ENCODE results near the gene KCNK6. TPM values are rescaled to one million over a fixed set of nuclear protein-coding genes. Genes with fewer than 3 reads are reported as not detected.
A peak's percentile ranks its signal among the peaks of the same experiment; 100 is the strongest.

KCNK6 gene
- total RNA-seq, 1 experiment from 2014 or later: 6.5 TPM

DNA sequence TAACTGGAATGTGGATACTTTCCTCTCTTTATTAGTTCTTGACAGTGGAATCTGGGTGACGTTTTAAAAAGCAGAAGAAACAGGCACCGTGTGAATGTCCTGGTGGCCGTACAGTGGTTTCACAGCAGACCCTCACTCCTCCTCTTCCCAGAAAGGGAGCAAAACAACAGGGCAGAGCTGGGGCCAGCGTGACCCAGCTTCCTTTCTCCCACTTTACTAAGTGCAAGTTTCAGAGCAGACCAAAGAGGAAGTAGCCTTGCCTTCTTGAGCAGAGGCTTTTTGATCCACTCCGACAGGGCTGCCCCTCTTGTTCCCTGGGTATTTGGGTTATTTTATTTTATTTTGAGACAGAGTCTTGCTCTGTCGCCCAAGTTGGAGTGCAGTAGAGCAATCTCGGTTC, 35.2 kb upstream of the KCNK6 start:
- H3T11ph ChIP-seq (ENCODE audit: low read length): no peak overlapping the region
- H2BK15ac ChIP-seq (ENCODE audit: low read depth, low read length): no peak overlapping the region
- H2BK5ac ChIP-seq (ENCODE audit: insufficient read length, low read length): no peak overlapping the region
- no peak overlapping the region for H2BK120ac ChIP-seq (ENCODE audit: low read depth, low read length, poor library complexity, severe bottlenecking)
- H3K4me1 Mint-ChIP-seq: peaks cover 0 to 5% of the 10 kb centered on the region in 2 experiments; a peak in 1 of 4 replicates
- no peak overlapping the region for H3K4me2 ChIP-seq (ENCODE audit: insufficient read depth, insufficient read length, low read length)
- H3K4me1 ChIP-seq (ENCODE audit: insufficient read depth, low read length): no peaks in the 10 kb centered on the region
- no peak overlapping the region for H3K56ac ChIP-seq (ENCODE audit: insufficient read length, low read depth, low read length)
- H3K4me3 Mint-ChIP-seq: no peak overlapping the region
- H4K8ac ChIP-seq (replicated peaks; ENCODE audit: insufficient read length, low read depth, low read length): no peak overlapping the region
- no peaks in the 10 kb centered on the region for H3K27me3 ChIP-seq (ENCODE audit: insufficient read depth, low read length)
- no peaks in the 10 kb centered on the region for H4K20me1 ChIP-seq (ENCODE audit: control insufficient read depth, insufficient read depth, insufficient read length)
- no peak overlapping the region for H3K14ac ChIP-seq (ENCODE audit: insufficient read depth, low read length)
- H3K27ac Mint-ChIP-seq: peak overlapping the region in 1 of 3 experiments; percentile 61; a peak in 2 of 7 replicates
- H3K18ac ChIP-seq (ENCODE audit: insufficient read length, low read depth, low read length): no peak overlapping the region
- H4K91ac ChIP-seq (ENCODE audit: insufficient read length, low read depth, low read length): no peak overlapping the region
- no peaks in the 10 kb centered on the region for H3K23me2 ChIP-seq (ENCODE audit: insufficient read length, low read depth, low read length, poor library complexity, severe bottlenecking)
- H2BK12ac ChIP-seq (ENCODE audit: insufficient read length, low read depth, low read length): no peak overlapping the region
- no peaks in the 10 kb centered on the region for H3K27me3 Mint-ChIP-seq (ENCODE audit: low read depth)
- no peaks in the 10 kb centered on the region for H3K9me3 ChIP-seq (ENCODE audit: control insufficient read depth, low read depth, low read length)
- no peak for DNase-seq
- H2AFZ ChIP-seq (ENCODE audit: low read length): no peak overlapping the region
- H2BK20ac ChIP-seq (ENCODE audit: low read depth, low read length, poor library complexity, severe bottlenecking): no peak overlapping the region
- no peak overlapping the region for H2AK5ac ChIP-seq (ENCODE audit: insufficient read length, low read length)
- H3K9me3 Mint-ChIP-seq: no peaks in the 10 kb centered on the region
- peaks cover 3% of the 10 kb centered on the region for H3K79me1 ChIP-seq (ENCODE audit: insufficient read depth, low read depth, low read length, poor library complexity, severe bottlenecking)
- no CpG with 5 or more reads among the region's 7 CpGs for WGBS (ENCODE audit: extremely low coverage, insufficient read length, low lambda C conversion rate)
- peaks cover 19 to 64% (median 57%) of the 10 kb centered on the region in 3 experiments; a peak in 6 of 7 replicates for H3K36me3 Mint-ChIP-seq (ENCODE audit: insufficient read depth in 1 of 3, low read depth in 3 of 3)
- TF ChIP-seq, protein P1, sequence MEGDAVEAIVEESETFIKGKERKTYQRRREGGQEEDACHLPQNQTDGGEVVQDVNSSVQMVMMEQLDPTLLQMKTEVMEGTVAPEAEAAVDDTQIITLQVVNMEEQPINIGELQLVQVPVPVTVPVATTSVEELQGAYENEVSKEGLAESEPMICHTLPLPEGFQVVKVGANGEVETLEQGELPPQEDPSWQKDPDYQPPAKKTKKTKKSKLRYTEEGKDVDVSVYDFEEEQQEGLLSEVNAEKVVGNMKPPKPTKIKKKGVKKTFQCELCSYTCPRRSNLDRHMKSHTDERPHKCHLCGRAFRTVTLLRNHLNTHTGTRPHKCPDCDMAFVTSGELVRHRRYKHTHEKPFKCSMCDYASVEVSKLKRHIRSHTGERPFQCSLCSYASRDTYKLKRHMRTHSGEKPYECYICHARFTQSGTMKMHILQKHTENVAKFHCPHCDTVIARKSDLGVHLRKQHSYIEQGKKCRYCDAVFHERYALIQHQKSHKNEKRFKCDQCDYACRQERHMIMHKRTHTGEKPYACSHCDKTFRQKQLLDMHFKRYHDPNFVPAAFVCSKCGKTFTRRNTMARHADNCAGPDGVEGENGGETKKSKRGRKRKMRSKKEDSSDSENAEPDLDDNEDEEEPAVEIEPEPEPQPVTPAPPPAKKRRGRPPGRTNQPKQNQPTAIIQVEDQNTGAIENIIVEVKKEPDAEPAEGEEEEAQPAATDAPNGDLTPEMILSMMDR (conservative IDR thresholded peaks at IDR 0.05): no peak
- H3K9ac ChIP-seq (ENCODE audit: extremely low read depth, insufficient read length, low read length): no peak overlapping the region
- H3K27ac ChIP-seq (ENCODE audit: insufficient read length, low read depth, low read length): no peak overlapping the region
- H3K79me2 ChIP-seq (ENCODE audit: insufficient read depth, low read length): peaks cover 6% of the 10 kb centered on the region; the same call in 1 of the 2 replicates
- no peak overlapping the region for H4K5ac ChIP-seq (ENCODE audit: insufficient read length, low read depth, low read length)
- no peak overlapping the region for H3K4ac ChIP-seq (ENCODE audit: low read depth, low read length)
- no peak overlapping the region for H3K23ac ChIP-seq (ENCODE audit: insufficient read length, low read depth, low read length)

Data from H9 (cell line).